NAMALWA (cell line): Measurements from ENCODE around the gene LRRC23.

Experiments
- DNase-seq: peaks from one replicate; pipeline ENCODE4 v3.0.0-alpha.2; 2015; ENCODE audit warnings: low spot score

The LRRC23 gene

DNA sequence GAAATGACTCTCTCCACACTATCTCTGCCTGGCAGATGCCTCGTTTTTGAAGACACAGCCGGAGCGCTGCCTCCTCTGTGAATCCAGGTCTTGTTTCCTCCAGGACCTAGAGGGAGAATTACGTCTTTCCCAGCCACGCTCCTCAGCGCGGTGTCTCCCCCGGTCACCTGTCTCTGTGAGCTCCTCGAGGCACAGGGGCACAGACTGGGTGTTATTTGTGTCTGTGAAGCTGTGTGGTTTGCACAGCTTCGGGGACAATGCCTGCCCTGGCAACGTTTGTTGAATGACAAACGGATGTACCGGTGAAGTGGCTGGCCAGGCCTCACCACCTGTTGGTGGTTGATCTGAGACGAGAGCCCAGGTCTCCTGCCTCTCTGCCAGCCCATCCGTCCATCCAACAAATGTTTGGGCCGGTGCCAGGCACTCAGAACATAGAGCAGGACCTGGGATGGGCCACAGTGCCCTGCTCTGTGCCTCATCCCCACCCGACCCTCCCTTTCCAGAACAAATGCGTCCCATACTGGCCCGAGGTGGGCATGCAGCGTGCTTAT lies 52.6 kb downstream of the LRRC23 start:
- no peak for DNase-seq

DNA sequence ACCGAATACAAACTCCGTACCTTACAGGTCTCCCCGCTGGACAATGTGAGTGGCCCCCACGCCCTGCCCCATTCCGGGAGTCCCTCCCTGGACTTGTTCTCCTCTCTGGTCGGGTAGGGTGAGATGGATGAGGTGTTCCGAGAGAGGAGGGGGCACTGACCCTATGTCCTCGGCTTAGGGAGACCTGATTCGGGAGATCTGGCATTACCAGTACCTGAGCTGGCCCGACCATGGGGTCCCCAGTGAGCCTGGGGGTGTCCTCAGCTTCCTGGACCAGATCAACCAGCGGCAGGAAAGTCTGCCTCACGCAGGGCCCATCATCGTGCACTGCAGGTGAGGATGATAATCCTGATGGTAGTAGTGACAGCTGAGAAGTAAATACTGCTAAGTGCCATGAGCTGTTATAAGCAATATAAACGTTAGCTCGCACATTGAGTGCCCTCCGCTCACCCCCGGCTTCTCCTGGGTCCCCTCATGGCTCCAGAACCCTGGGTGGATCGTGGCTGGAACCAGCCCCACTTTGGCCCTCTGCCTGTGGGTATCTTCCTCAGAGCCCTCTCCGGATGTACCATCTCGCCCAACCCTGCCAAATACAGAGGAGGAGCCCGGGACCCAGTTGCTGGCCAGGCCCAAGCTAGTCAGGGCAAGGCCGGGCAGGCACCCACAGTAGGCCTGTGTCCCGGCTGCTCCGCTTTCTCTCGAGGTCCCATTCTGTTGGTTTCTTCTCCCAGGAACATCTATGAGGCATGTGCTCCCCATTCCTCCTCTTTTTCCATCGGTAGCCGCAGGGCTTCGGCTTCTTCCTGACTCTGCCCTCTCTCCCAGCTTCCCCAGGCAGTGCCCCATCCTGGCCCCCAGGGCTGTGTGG lies 53.4 kb downstream of the LRRC23 start:
- DNase-seq = no peak

DNA sequence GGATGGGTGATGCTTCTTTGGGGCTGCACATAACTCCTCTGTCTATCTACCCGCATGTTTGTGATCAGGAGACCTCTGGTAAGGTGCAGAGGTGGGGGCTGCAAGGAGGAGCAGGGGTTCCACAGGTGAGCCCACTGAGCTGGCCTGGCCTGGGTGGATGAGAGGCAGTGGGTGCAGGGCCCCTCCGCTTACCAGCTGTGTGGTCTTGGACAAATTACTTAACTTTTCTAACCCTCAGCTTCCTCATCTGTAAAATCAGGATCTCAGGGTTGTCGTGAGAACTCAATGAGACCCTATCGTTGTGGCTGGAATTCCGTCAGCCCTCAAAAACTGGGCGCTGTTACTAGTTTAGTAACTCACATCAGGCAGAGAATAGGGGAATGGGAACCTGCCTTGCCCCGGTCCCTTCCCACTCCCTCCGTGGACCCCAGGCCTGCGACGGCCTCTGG lies 54.0 kb downstream of the LRRC23 start:
- DNase-seq = no peak

DNA sequence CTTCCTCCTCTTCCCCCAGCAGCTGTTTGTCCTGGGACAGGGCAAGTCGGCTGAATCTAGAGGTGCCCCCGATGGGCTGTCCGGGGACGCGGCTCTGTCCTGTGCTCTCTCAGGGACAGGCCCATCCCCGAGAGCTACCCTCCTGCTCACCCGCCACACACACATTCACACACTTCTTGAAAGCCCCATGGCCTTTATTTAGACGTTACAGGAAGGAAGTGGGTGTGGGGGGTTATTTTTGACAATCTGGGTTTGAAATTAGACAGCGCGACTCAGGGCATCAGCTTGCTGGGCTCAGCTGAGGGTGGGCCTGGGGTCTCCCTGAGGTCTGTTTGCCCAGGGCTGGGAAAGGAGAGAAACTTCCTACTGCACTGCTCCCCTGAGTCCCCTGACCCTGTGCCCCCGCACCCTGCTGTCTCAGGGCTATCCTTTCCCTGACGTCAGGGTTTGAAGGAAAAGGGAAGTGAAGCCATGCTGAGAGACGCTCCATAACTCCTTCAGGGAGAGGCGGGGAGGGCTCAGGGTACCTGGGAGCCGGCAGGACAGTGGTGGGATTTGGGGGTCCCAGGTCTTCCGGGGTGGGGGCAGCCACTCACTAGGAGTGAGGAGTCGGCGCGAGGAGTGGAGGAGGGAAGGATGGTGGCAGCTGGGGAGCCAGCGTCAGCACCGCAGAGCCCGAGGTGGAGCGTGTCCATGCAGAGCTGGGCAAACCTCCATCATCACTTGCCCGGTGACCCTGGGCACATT lies 54.6 kb downstream of the LRRC23 start:
- peak; percentile 89 for DNase-seq

DNA sequence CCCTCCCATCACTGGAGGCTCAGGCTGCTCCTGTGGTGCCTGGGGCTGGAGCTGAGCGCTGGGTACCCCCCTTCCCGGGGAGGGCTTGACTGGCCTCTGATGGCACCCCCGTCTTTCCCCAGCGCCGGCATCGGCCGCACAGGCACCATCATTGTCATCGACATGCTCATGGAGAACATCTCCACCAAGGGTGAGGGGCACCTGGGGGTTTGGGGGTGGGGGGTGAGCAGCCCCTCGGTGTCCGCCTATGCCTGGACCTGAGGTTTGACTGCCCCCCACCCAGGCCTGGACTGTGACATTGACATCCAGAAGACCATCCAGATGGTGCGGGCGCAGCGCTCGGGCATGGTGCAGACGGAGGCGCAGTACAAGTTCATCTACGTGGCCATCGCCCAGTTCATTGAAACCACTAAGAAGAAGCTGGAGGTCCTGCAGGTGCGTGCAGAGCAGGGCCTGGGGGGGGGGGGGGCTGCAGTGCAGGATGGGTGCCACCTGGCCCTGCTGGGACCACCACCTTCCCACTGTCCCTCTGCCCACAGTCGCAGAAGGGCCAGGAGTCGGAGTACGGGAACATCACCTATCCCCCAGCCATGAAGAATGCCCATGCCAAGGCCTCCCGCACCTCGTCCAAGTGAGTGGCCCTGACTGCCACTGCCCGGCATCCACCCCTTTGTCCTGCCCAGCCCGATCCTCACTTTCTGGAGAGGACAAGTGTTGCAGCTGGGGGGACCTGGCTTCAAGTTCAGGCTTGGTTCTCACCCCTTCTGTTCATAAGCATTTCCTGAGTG lies 55.4 kb downstream of the LRRC23 start:
- no peak for DNase-seq

DNA sequence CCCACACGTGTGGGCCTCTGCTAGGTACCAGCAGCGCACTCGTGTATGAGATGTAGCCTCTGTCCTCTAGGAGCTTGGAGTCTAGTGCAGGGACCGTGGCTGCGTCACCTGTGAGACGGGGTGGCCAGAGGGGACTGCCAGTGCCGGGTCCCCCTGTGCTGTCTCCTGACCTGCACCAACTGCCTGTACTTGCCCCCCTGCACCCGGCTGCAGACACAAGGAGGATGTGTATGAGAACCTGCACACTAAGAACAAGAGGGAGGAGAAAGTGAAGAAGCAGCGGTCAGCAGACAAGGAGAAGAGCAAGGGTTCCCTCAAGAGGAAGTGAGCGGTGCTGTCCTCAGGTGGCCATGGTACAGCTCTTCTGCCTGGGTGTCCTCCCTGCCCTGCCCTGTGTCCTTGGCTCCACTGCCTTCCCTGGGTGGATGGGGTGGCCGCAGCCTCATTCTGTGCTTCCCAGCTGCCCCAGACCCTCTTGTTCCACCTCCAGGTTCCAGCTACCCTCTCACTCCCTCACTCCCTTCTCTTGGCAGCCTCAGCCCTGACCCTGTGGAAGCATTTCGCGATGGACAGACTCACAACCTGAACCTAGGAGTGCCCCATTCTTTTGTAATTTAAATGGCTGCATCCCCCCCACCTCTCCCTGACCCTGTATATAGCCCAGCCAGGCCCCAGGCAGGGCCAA lies 56.1 kb downstream of the LRRC23 start:
- no peak for DNase-seq

DNA sequence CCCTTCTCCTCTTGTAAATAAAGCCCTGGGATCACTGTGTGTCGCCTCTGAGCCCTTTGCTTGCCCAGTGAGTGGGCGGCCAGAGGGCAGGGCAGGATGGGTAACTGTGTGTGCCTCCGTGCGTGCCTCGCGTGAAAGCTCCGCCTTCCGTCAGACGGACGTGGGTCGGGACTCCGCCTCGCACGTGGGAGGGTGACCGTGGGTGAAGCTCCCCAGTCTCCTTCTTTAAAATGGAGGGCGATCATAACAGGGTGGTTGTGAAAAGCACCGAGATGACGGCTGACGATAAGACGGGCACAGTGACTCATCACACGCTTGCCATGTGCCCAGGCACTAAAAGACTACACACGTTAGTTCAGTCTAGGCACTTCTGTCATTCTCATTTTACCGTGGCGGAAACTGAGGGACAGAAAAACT lies 56.7 kb downstream of the LRRC23 start:
- no peak for DNase-seq

DNA sequence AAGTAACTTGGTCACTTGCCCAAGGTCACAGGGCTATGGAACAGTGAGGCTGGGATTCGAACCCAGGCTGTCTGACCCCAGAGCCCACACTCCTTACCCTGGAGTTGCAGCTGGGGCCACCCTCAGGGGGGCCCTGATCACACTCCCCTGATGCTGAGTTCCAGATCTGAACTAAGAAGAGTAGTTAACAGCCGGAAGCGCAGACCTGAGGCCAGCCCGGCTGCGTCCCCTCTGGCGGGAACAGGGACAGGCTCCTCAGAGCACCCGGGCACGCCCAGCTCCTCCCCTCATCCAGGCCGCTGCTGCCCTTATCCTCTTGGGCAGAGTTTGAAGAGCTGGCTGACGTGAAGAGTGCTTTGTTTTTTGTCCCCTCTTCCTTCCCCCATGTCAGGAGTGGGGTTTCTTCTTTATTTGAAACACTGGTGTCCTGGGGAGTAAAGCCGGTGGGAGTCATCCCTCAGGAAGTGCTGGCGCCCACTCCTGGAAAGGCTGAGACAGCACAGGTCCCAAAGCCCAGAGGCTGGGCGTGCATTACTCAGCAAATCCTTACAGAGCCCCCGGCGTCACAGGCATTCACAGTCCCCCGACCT lies 57.2 kb downstream of the LRRC23 start:
- no peak for DNase-seq

DNA sequence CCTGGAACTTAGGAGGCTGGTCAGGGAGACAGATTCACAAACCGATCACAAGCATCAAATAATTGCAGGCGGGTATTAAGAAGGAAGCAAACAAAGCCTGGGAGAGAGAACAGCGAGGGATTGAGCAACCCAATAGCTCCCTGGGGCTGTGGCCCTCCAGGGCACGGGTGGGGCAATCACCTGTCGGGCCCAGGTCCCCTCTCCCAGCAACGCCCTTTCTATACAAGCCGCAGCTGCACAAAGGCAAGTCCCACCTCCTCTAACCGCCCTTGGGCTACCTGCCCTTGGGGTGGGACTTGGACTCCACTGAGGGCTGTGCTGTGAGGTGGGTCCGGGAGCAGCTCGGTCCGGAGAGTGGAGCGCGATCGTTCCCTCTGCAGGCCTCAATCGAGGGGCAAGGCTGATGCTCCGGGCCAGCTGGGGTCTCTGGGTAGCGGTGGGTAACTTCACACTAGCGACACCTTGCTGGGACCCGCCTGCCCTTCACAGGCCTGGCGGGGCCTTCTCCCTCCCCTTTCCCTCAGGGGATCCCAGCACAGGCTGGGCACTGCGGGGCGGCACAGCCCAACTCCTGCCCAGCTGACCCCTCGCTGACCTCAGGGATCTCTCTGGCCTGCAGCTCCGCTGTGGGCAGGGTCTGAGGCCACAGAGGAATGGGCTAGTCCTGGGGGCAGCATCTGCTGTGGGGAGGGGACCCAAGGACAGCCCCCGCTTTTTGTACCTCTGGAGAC lies 57.8 kb downstream of the LRRC23 start:
- no peak for DNase-seq

DNA sequence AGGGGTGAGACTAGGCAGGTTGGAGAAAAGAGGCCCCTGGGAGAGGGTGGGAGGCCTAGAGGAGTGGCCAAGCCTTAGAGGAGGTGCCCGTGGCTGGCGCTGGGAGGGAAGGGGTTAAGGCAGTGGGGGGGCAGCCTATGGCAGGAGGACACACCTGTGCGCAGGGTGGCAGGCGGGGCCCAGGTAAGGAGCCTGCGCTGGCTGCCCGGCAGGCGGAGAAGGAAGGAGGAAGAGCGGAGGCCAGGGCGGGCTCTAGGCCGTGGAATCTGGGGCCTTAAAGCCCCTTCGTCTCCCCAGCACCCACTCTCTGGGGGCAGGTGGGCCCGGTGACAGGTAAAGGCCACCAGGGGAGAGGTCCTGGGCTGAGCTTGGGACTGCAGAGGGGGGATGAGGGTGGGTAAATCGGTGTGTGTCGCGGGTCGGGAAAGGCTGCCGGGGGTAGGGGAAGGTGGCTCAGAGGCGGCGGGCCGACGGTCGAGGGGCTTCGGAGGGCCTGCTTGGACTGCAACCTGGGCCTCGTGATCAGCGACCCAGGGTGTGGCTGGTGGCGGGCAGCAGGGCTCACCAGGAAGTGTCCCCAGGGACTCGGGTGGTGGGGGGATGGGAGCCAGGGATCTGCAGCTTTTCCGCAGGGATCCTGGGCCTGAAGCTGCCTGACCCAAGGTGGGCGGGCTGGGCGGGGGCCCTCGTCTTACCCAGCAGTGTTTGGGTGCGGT lies 58.6 kb downstream of the LRRC23 start:
- no peak for DNase-seq
